ENCODE results near the gene OR2V1. TPM values are rescaled to one million over a fixed set of nuclear protein-coding genes. Genes with fewer than 3 reads are reported as not detected.
"Not testable (repeated sequence)": the region's sequence is repeated elsewhere in the genome, so short reads cannot be mapped to it uniquely, and the experiment has no call there.

Gene OR2V1
- total RNA-seq, 2 donors from 2014 or later, result not detected

DNA sequence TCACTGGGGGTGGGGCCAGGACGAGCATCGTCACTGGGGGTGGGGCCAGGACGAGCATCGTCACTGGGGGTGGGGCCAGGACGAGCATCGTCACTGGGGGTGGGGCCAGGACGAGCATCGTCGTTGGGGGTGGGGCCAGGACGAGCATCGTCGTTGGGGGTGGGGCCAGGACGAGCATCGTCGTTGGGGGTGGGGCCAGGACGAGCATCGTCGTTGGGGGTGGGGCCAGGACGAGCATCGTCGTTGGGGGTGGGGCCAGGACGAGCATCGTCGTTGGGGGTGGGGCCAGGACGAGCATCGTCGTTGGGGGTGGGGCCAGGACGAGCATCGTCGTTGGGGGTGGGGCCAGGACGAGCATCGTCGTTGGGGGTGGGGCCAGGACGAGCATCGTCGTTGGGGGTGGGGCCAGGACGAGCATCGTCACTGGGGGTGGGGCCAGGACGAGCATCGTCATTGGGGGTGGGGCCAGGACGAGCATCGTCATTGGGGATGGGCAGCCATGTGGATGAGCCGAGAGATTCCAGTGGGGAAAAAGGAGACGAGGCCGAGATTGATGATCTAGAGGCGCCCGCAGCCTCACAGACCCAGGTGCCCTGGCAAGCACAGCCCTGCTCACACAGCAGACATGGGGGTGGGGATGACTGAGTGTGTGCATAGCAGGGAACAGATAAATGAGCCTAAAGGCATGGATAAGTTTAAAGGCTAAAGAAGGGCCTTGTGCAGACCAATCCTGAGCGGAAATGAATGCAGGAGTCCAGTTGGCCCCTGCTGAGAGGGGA, 30.0 kb upstream of the OR2V1 start:
- intact Hi-C loops (cut with DNase I, micrococcal nuclease); ATAC-seq: not testable (repeated sequence)
- DNase-seq, result peak in 1 of 2 donors; percentile 20

DNA sequence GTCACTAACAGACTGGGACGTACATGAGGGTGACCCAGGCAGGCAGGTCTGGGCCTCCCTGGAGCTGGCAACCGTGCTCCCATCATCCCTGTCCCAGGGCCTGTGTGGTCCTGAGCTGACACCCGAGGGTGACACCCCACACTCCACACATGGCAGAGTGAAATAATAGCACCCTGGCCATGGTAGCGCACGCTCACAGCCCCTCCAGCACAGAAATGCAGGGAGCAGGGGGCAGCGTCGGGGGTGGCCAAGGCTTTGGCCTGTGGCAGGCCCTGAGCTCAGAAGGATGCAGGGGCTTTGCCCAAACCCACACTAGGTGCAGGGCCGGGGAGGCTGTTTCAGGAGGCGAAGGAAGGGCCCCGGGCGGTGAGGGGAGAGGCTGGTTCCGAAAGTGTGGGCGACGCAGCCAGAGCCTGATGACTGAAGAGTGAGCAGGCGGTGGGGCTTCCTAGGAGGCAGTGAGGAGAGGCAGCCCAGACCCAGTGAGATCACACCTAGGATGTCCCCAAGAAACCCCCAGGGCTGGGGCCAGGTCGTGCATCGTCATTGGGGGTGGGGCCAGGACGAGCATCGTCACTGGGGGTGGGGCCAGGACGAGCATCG, 29.3 kb upstream of the OR2V1 start:
- intact Hi-C loops (cut with DNase I, micrococcal nuclease), result no loop called here
- ATAC-seq (peak; percentile 28), DNase-seq (peak in 1 of 2 donors; percentile 41)

DNA sequence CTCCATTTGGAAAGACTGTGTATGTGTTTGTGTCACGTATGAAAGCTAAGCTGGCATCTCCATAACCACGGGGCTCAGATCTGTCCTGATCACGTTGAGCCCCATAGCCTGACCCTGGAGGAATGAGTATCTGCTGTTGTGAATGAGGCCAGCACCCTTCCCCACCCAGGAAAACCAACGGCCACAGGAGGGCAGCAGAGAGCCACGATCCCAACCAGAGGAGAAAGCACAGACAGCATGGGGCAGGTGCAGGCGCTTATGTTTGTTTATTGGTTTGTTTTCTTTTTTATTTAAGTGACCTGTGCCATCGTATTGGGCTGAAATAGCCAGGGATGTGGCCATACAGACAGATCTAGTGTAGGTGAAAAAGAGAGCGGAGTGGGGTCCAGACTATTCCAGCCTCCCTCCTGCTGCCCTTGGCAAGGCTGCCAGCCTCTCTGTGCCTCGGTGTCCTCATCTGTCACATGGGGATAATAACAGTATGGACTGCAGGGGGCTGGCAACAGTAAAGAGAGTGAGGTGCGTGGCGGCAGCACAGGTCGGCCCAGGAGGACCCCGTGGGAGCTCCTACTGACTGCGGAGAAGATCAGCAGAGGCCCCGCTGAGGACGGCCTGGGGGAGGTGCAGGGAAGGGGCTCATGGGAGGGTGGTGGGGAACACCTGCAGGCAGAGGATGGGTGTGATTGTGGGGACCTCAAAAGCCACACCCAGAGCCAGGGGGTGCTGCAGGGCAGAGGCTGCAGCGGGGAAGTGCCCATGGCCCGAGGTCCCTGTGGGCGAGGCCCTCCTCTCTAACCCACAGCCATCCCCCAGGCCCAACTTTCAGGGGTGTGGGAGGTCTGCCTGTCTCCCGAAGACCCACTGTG, 28.6 kb upstream of the OR2V1 start:
- intact Hi-C loops (cut with DNase I, micrococcal nuclease), result loop anchor here in 1 of 2 donors (10.0 kb wide), 1 partner anchor 375 kb away; no protein-coding TSS in a partner anchor
- peak; percentile 99 for ATAC-seq
- DNase-seq, result peak; percentile 76 to 92

- intact Hi-C loops (cut with DNase I, micrococcal nuclease), result loop anchor here in 1 of 2 donors (10.0 kb wide), 1 partner anchor 374 kb away; no protein-coding TSS in a partner anchor
- ATAC-seq (no peak), DNase-seq (no peak)
Observed at GRCh38 chr5:181158869-181159268, 27.9 kb upstream of the OR2V1 start.

GRCh38 chr5:181156758-181157157, 25.8 kb upstream of the OR2V1 start:
- ATAC-seq, result no peak
- DNase-seq, result no peak
- intact Hi-C loops (cut with DNase I, micrococcal nuclease), result loop anchor here in 1 of 2 donors (10.0 kb wide), 1 partner anchor 372 kb away; no protein-coding TSS in a partner anchor

- intact Hi-C loops (cut with DNase I, micrococcal nuclease), result loop anchor here in 1 of 2 donors (10.0 kb wide), 1 partner anchor 369 kb away; no protein-coding TSS in a partner anchor
- DNase-seq (no peak), ATAC-seq (no peak)
Observed at GRCh38 chr5:181153814-181154213, 22.8 kb upstream of the OR2V1 start.

GRCh38 chr5:181152406-181152805, 21.4 kb upstream of the OR2V1 start:
- DNase-seq (no peak), ATAC-seq (no peak)
- intact Hi-C loops (cut with DNase I, micrococcal nuclease), result loop anchor here in 1 of 2 donors (10.0 kb wide), 1 partner anchor 368 kb away; no protein-coding TSS in a partner anchor

DNA sequence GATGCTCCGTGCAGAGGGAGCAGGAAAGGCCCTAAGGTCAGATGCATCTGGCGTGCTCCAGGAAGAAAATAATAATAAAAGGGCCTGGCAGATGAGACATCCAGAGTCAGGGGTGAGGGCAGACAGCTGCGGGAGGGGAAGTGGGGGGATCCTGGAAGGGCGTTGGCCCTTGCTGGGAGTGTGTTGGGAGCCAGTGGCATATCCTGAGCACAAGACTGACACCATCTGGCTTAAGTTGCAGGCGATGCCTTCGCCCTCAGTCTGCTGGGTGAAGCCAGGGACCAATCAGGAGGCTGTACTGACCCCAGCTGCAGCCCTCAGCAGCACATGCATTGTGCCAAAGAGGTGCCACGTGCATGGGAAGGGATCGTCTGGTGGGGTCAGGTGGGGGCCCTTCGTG, 20.2 kb upstream of the OR2V1 start:
- DNase-seq, result no peak
- intact Hi-C loops (cut with DNase I, micrococcal nuclease), result loop anchor here in 1 of 2 donors (10.0 kb wide), 1 partner anchor 366 kb away; no protein-coding TSS in a partner anchor
- ATAC-seq, result no peak

DNA sequence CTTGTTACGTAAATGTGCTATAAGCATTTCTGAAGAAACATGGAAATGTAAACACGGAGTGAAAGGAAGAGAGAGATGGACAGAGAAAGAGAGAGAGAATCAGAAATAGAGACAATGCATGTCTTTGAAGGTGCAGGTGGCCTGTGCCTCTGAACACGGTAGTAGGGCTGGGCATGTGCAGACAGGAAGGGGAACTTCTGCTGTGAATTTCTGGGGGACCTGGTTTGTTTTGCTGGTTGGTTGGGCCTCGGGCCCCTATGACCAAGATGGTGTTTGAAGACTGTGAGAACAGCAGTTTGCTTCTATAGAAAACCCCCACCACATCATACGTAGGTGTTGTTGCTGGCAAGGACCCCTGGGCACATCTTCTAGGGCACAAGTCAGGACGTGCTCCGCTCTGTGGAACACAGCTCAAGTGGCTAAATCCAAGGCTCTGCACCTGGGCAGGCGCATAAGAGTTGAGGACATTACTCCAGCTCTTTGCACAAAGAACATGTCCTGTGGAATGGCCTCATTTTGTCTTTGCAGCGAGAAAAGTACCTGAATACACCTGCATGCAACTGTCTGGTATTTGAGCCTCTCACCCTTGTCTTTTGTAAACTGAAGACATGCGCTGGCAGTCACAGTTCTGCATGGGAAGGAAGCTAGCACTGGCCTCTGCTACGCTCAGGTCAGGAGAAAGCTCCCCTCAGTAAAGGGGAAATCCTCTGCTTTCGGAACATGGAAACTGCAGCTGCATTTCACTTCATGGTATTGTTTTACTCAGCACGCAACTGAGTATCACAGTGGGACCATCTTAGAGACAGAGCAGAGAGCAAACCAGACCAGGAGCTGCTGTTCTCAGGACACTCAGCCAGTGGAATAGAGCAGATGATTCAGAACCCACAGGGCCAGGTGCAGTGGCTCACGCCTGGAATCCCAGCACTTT, 19.1 kb upstream of the OR2V1 start:
- intact Hi-C loops (cut with DNase I, micrococcal nuclease), result loop anchor here in 1 of 2 donors (10.0 kb wide), 1 partner anchor 365 kb away; no protein-coding TSS in a partner anchor
- DNase-seq (no peak), ATAC-seq (no peak)

- intact Hi-C loops (cut with DNase I, micrococcal nuclease), result no loop called here
- DNase-seq, result no peak
- no peak for ATAC-seq
Observed at GRCh38 chr5:181149355-181149754, 18.4 kb upstream of the OR2V1 start.

DNA sequence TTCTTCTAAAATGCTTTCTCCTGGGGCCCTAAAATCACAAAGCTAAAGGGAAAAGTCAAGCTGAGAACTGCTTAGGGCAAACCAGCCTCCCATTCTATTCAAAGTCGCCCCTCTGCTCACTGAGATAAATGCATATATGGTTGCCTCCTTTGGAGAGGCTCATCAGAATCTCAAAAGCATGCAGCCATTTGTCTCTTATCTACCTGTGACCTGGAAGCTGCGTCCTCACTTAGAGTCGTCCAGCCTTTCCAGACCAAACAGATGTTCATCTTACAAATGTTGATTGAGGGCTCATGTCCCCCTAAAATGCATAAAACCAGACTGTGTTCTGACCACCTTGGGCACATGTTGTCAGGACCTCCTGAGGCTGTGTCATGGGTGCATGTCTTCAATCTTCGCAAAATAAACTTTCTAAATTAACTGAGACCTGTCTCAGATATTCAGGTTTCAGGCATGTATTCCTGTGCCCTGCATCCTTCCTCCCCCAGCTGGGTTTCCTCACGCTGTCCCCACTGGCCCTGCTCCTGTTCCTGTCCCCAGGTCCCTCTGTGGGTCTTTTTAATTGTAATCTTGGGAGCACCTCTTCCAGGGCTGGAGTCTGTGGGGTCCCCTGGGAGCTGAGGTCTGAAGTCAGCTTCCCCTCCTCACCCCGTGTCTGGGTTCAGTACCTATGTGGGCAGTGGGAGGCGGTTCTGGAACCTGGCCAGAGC, 16.1 kb upstream of the OR2V1 start, which contains the start of gene OR2V2:
Gene OR2V2, plus strand, starts transcription at position 660 of the 710 bp plus-strand sequence. CDS start 7,357 bp downstream, outside the sequence.
- ATAC-seq; intact Hi-C loops (cut with DNase I, micrococcal nuclease); DNase-seq: not testable (repeated sequence)

DNA sequence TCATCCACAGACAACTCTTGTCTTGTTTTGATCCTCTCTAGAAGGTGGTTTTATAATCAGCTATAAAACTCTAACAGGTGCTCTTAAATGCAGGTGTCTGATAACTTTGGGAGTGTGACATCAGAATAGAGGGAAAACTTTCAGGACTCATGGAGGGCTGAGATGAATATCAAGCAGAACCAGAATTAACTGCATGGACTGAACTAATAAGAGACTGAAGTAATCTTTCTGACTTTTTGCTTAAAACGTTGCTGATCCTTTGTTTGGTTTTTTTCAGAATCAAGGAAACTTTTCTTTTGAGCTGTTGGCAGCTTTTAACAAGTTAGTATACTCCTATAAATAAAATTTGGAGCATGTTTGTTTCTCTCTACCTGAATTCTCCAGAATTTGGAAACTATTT, 14.2 kb upstream of the OR2V1 start:
- DNase-seq (no peak), ATAC-seq (no peak)
- intact Hi-C loops (cut with DNase I, micrococcal nuclease), result no loop called here

DNA sequence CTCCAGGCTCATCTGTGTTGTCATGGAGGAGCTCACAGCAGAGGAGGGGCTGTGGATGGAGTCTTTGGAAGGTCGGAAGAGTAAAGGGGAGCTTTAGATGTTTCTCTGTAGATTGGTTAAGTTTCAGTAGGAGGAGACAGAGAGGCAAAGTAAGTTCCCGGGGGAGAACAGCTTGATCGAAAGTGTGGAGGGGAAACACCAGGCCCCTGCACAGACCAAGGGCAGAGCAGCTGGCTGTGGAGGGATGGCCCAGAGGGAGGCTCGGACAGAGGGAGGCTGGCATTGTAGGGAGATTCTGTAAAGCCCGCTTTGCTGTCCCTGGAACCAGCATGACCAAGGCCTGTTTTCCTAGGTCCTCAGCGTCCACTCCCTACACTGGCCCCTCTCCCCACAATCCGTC, 11.1 kb upstream of the OR2V1 start:
- intact Hi-C loops (cut with DNase I, micrococcal nuclease), result no loop called here
- ATAC-seq (no peak), DNase-seq (no peak)

DNA sequence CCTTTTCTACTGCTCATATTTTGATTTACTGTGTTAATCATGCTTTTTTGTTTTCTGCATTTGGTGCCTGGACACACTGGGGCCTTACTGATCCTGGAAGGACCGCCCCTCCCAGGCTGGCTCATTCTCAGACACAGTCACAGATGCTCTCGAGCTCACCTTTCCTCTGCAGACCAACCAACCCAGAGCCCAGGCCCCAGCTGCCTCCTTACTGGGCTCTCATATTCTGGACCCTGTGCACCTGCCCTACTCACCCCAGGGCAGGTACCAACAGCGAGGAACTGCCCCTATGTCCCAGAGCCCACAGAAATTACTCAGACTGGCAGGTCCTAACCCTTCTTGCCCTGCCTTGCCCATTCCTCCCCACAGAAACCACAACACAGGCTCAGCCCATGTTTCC, 9.8 kb upstream of the OR2V1 start:
- ATAC-seq (no peak), DNase-seq (no peak)
- intact Hi-C loops (cut with DNase I, micrococcal nuclease), result no loop called here

DNA sequence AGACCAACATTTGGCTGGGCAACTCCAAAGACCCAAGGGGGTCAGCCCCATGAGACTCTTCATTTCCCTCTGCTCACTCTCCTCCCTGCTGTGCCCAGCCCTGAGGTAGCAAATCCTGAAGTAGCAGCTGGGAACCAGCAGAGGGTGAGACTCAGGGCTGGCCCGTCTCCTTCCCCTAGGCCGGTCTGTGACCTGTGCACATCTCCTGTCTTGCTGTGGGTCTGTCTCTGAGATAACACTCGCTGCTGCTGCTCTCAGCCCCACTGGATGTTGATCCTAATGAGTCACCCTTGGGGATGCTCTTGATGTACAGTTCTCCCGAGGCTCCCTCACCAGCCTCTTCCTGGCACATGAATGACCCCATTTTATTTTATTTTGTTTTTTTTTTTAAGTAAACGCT, 7.3 kb upstream of the OR2V1 start:
- DNase-seq, result no peak
- no peak for ATAC-seq
- intact Hi-C loops (cut with DNase I, micrococcal nuclease), result no loop called here

GRCh38 chr5:181136361-181136955, 5.5 kb upstream of the OR2V1 start:
- intact Hi-C loops (cut with DNase I, micrococcal nuclease), result no loop called here
- DNase-seq, result no peak
- no peak for ATAC-seq

GRCh38 chr5:181134259-181134658, 3.3 kb upstream of the OR2V1 start:
- ATAC-seq, result no peak
- intact Hi-C loops (cut with DNase I, micrococcal nuclease), result no loop called here
- DNase-seq, result no peak

Measured in left colon (tissue), 2 donors.